SK-N-SH (cell line): ENCODE measurements around the gene GALNT1. TPM values are rescaled to one million over a fixed set of nuclear protein-coding genes. Genes with fewer than 3 reads are reported as not detected.

Source experiments
- CTCF ChIA-PET: fragments of 300-600, 350-600 bp; formaldehyde crosslinking; extraction: SDS; loops from one replicate; lab custom pipeline; 2021; lab: Yijun Ruan, JAX
- POLR2A ChIA-PET: fragments of 350-600 bp; sonication (Branson Sonifier 250); formaldehyde crosslinking; extraction: SDS; loops from one replicate; lab custom pipeline; 2020; ENCODE audit warnings: antibody characterized with exemption, inconsistent platforms; lab: Yijun Ruan, JAX
- DNase-seq: peaks from one replicate; pipeline ENCODE4 v3.0.0; 2012
- H2AFZ ChIP-seq: fragments of 200-600 bp; sonication (generic); 2 replicates; pipeline ENCODE4 v1.8.1; 2016; ENCODE audit warnings: antibody characterized with exemption, mild to moderate bottlenecking, low read depth
- H3F3A ChIP-seq: fragments of 200-600 bp; sonication (generic); replicated peaks from 2 replicates; pipeline ENCODE3; 2016; ENCODE audit warnings: antibody characterized with exemption, mild to moderate bottlenecking; ENCODE audit not compliant: insufficient read depth
- H3K27ac ChIP-seq, 2 experiments: fragments of 200-500 bp in 1 of 2; fragments of 200-600 bp in 1 of 2; sonication (Bioruptor generic) in 1 of 2; sonication (generic), shearing (Covaris generic) in 1 of 2; 2 replicates each; pipeline versions ENCODE4 v1.5.1 to v1.6.1; 2014 to 2016; ENCODE audit warnings: low read depth in 2 of 2, inconsistent platforms in 1 of 2, low read length in 1 of 2, mild to moderate bottlenecking in 1 of 2, mixed read lengths in 1 of 2
- H3K27me3 ChIP-seq: fragments of 200-600 bp; sonication (generic), shearing (Covaris generic); 2 replicates; pipeline ENCODE4 v1.6.1; 2016; ENCODE audit warnings: mixed run types; ENCODE audit not compliant: insufficient read depth
- H3K36me3 ChIP-seq, 2 experiments: fragments of 200-500 bp in 1 of 2; fragments of 200-600 bp in 1 of 2; sonication (Bioruptor generic) in 1 of 2; sonication (generic) in 1 of 2; replicated peaks in 1 of 2; 2 replicates each; pipeline versions ENCODE3 to v1.5.1; 2014 to 2016; ENCODE audit warnings: low read length in 1 of 2, mild to moderate bottlenecking in 1 of 2; ENCODE audit not compliant: insufficient read depth in 2 of 2, control insufficient read depth in 1 of 2
- H3K4me1 ChIP-seq, 2 experiments: fragments of 200-500 bp in 1 of 2; fragments of 200-600 bp in 1 of 2; sonication (Bioruptor generic) in 1 of 2; sonication (generic), shearing (Covaris generic) in 1 of 2; 2 replicates each; pipeline versions ENCODE4 v1.5.1 to v1.6.1; 2014 to 2016; ENCODE audit warnings: low read depth in 1 of 2, low read length in 1 of 2, mixed run types in 1 of 2; ENCODE audit not compliant: insufficient read depth in 2 of 2, control insufficient read depth in 1 of 2
- H3K4me2 ChIP-seq: fragments of 200-600 bp; sonication (generic), shearing (Covaris generic); 2 replicates; pipeline ENCODE4 v1.6.1; 2017; ENCODE audit warnings: mixed run types
- H3K4me3 ChIP-seq, 2 experiments: fragments of 200-500 bp in 1 of 2; fragments of 200-600 bp in 1 of 2; sonication (Bioruptor generic) in 1 of 2; sonication (generic), shearing (Covaris generic) in 1 of 2; 2 replicates each; pipeline versions ENCODE4 v1.5.1 to v1.8.1; 2014 to 2016; ENCODE audit warnings: low read depth in 2 of 2, inconsistent platforms in 1 of 2, low read length in 1 of 2, mild to moderate bottlenecking in 1 of 2, mixed read lengths in 1 of 2, moderate library complexity in 1 of 2
- H3K79me2 ChIP-seq: fragments of 200-600 bp; sonication (generic); 2 replicates; pipeline ENCODE4 v1.8.1; 2017; ENCODE audit warnings: mild to moderate bottlenecking; ENCODE audit not compliant: insufficient read depth
- H3K9ac ChIP-seq: fragments of 200-600 bp; sonication (generic); 2 replicates; pipeline ENCODE4 v1.6.1; 2017; ENCODE audit warnings: mixed run types
- H3K9me2 ChIP-seq: fragments of 200-600 bp; sonication (generic); 2 replicates; pipeline ENCODE4 v1.6.1; 2017; ENCODE audit warnings: mixed run types
- H3K9me3 ChIP-seq: fragments of 200-600 bp; sonication (generic); 2 replicates; pipeline ENCODE4 v1.6.1; 2017; ENCODE audit warnings: mixed run types, mild to moderate bottlenecking, moderate library complexity
- H4K20me1 ChIP-seq: fragments of 200-600 bp; sonication (generic); 2 replicates; pipeline ENCODE4 v1.6.1; 2017; ENCODE audit warnings: mild to moderate bottlenecking, mixed run types; ENCODE audit not compliant: insufficient read depth
- CTCF ChIP-seq: fragments of 200-600 bp; sonication (generic); IDR thresholded peaks from 2 replicates; pipeline ENCODE4 v1.6.1; 2017; ENCODE audit warnings: antibody characterized with exemption, mild to moderate bottlenecking, moderate library complexity
- ELF1 ChIP-seq: IDR thresholded peaks from 2 replicates; pipeline ENCODE4 v1.4.0; 2012
- FOSL2 ChIP-seq: IDR thresholded peaks from 2 replicates; pipeline ENCODE4 v1.4.0; 2012; ENCODE audit warnings: low read depth, mild to moderate bottlenecking, moderate library complexity, borderline replicate concordance
- FOXJ3 ChIP-seq: sonication (generic); formaldehyde crosslinking; IDR thresholded peaks from 2 replicates; pipeline ENCODE4 v1.5.1; 2020; ENCODE audit warnings: mild to moderate bottlenecking, missing genetic modification reagents
- FOXM1 ChIP-seq: IDR thresholded peaks from 2 replicates; pipeline ENCODE4 v1.4.0; 2012; ENCODE audit warnings: low read depth, mild to moderate bottlenecking
- JUND ChIP-seq: IDR thresholded peaks from 2 replicates; pipeline ENCODE4 v1.4.0; 2012
- MEF2A ChIP-seq: IDR thresholded peaks from 2 replicates; pipeline ENCODE4 v1.4.0; 2012; ENCODE audit warnings: low read depth, borderline replicate concordance
- NFIC ChIP-seq: IDR thresholded peaks from 2 replicates; pipeline ENCODE4 v1.4.0; 2012; ENCODE audit warnings: borderline replicate concordance
- NRF1 ChIP-seq: IDR thresholded peaks from 2 replicates; pipeline ENCODE4 v1.6.1; 2012; ENCODE audit warnings: low read depth, mild to moderate bottlenecking, low read length
- POLR2AphosphoS5 ChIP-seq: IDR thresholded peaks from 2 replicates; pipeline ENCODE4 v1.6.1; 2012; ENCODE audit warnings: low read depth, low read length
- RAD21 ChIP-seq: IDR thresholded peaks from 2 replicates; pipeline ENCODE4 v1.6.1; 2012; ENCODE audit warnings: mild to moderate bottlenecking, low read length
- RXRA ChIP-seq: IDR thresholded peaks from 2 replicates; pipeline ENCODE4 v1.4.0; 2012; ENCODE audit warnings: low read depth, mild to moderate bottlenecking, borderline replicate concordance
- TCF12 ChIP-seq: IDR thresholded peaks from 2 replicates; pipeline ENCODE4 v1.4.0; 2012
- USF1 ChIP-seq: IDR thresholded peaks from 2 replicates; pipeline ENCODE4 v1.4.0; 2012; ENCODE audit warnings: low read depth, borderline replicate concordance
- USF2 ChIP-seq: fragments of 150-350 bp; IDR thresholded peaks from 2 replicates; pipeline ENCODE4 v1.6.1; 2017; ENCODE audit warnings: antibody characterized with exemption, low read length, low read depth, borderline replicate concordance
- YY1 ChIP-seq: IDR thresholded peaks from 2 replicates; pipeline ENCODE4 v1.4.0; 2012; ENCODE audit warnings: low read depth, mild to moderate bottlenecking
- WGBS: methylation state at CpG from one replicate; pipeline ENCODE4 v1.1.6; 2017; ENCODE audit warnings: low lambda C conversion rate; 5-methylcytosine and 5-hydroxymethylcytosine counted together
- polyA plus RNA-seq, 3 experiments: library from polyadenylated mRNA; depleted of rRNA; stranded (reverse); fragments of >200 nt; gene quantifications; 2 replicates each; pipeline ENCODE4 v1.2.3, GENCODE V29; 2012

GALNT1 gene
- polyA plus RNA-seq, 1 of the 3 experiments (the other 2 are of a cell fraction) = 15.7 TPM

- H3K9me3 ChIP-seq = no peaks in the 10 kb centered on the region
- H4K20me1 ChIP-seq = peaks cover 20% of the 10 kb centered on the region; the same call in 1 of the 2 replicates
- no peak overlapping the region for H3K4me2 ChIP-seq
- H3K27ac ChIP-seq = no peak overlapping the region
- H3K9me2 ChIP-seq = no peaks in the 10 kb centered on the region
- H3K4me1 ChIP-seq = no peaks in the 10 kb centered on the region
- no peaks in the 10 kb centered on the region for H3K27me3 ChIP-seq
- DNase-seq = no peak
- H3K9ac ChIP-seq = no peak overlapping the region
- no peak overlapping the region for H2AFZ ChIP-seq
- CTCF ChIA-PET = no interaction called here
- no peaks in the 10 kb centered on the region for H3F3A ChIP-seq
- H3K79me2 ChIP-seq = peaks cover 95% of the 10 kb centered on the region
- 89% methylated on average over 1 of the region's 1 CpG for WGBS
- TF ChIP-seq NFIC = no peak
- no peak for TF ChIP-seq RXRA
- TF ChIP-seq USF1 = no peak
- no peak for TF ChIP-seq POLR2AphosphoS5
- no peak for TF ChIP-seq NRF1
- no peak for TF ChIP-seq ELF1
- no peak for TF ChIP-seq MEF2A
- TF ChIP-seq FOXM1 = no peak
- TF ChIP-seq RAD21 = no peak
- no peak for TF ChIP-seq FOSL2
- TF ChIP-seq CTCF = no peak
- TF ChIP-seq, all 33 proteins: peak for 0
- POLR2A ChIA-PET = no interaction called here
- H3K4me3 ChIP-seq = no peak overlapping the region
- peaks cover 0 to 13% of the 10 kb centered on the region in 2 experiments for H3K36me3 ChIP-seq
Measured at GRCh38 chr18:35589546-35589945, 8.0 kb downstream of the GALNT1 start.

- no peak for DNase-seq
- Histone ChIP-seq H3K36me3 (peaks cover 0 to 13% of the 10 kb centered on the region in 2 experiments), H3K9me3 (no peaks in the 10 kb centered on the region), H3K4me2 (no peak overlapping the region), H3K9ac (no peak overlapping the region), H3K4me3 (no peak overlapping the region), H3K4me1 (no peaks in the 10 kb centered on the region), H3K27ac (no peak overlapping the region), H3F3A (no peaks in the 10 kb centered on the region), H2AFZ (no peak overlapping the region)
- CTCF ChIA-PET = no interaction called here
- 96% methylated on average over 1 of the region's 1 CpG for WGBS
- POLR2A ChIA-PET = no interaction called here
- TF ChIP-seq USF2 (no peak), YY1 (no peak), FOXJ3 (CRISPR knock-in tag) (no peak), TCF12 (no peak), JUND (no peak)
- TF ChIP-seq, all 33 proteins: peak for 0
- no peaks in the 10 kb centered on the region for H3K27me3 ChIP-seq
- peaks cover 23% of the 10 kb centered on the region; the same call in 1 of the 2 replicates for H4K20me1 ChIP-seq
- H3K9me2 ChIP-seq = no peaks in the 10 kb centered on the region
- peaks cover 86% of the 10 kb centered on the region for H3K79me2 ChIP-seq
Measured at GRCh38 chr18:35590935-35591334, 9.4 kb downstream of the GALNT1 start.
